Activated naive CD4-positive, alpha-beta T cell treated with anti-CD3 and anti-CD28 coated beads for 36 hours (primary cell): ENCODE results near the gene SULT2A1. TPM values are rescaled to one million over a fixed set of nuclear protein-coding genes. Genes with fewer than 3 reads are reported as not detected.
A peak's percentile ranks its signal among the peaks of the same experiment; 100 is the strongest.
"Not testable (repeated sequence)": the region's sequence is repeated elsewhere in the genome, so short reads cannot be mapped to it uniquely, and the experiment has no call there.

Experiments
- CTCF ChIA-PET: fragments of 350-600 bp; sonication (Branson Sonifier 250); formaldehyde crosslinking; loops from one replicate; lab custom pipeline; 2021; ENCODE audit warnings: antibody characterized with exemption; lab: Charles Lee
- DNase-seq: peaks from one replicate; pipeline ENCODE4 v3.0.0-alpha.2; 2020
- H3K27ac Mint-ChIP-seq: one replicate; pipeline ENCODE4 v1.8.0; 2021; ENCODE audit warnings: mild to moderate bottlenecking, mixed read lengths
- H3K27me3 Mint-ChIP-seq: one replicate; pipeline ENCODE4 v1.8.0; 2021; ENCODE audit warnings: low read depth, mixed read lengths
- H3K36me3 Mint-ChIP-seq: one replicate; pipeline ENCODE4 v1.8.0; 2021; ENCODE audit warnings: low read depth, mixed read lengths
- H3K4me1 Mint-ChIP-seq: one replicate; pipeline ENCODE4 v1.8.0; 2021; ENCODE audit warnings: low read depth, mixed read lengths
- H3K4me3 Mint-ChIP-seq: one replicate; pipeline ENCODE4 v1.8.0; 2021; ENCODE audit warnings: mild to moderate bottlenecking, moderate library complexity, mixed read lengths
- H3K9me3 Mint-ChIP-seq: one replicate; pipeline ENCODE4 v1.8.0; 2021; ENCODE audit warnings: mixed read lengths
- intact Hi-C: fragments of 100-400 bp; cut with micrococcal nuclease; formaldehyde crosslinking; loops from one replicate; pipeline ENCODE4 v1.15.1; 2023
- total RNA-seq, 2 experiments: library from RNA; stranded (reverse); gene quantifications; one replicate each; pipeline ENCODE4 v1.2.3, GENCODE V29; 2021

The SULT2A1 gene
- total RNA-seq, result not detected

GRCh38 chr19:47886010-47886559 lies at the start of gene SULT2A1:
TSS of gene SULT2A1 (minus strand) at chr19:47886315. CDS start at chr19:47886257, 58 bp downstream.
- no peak for DNase-seq
- Mint-ChIP-seq H3K27me3 (peaks cover 9% of the 10 kb centered on the region), H3K36me3 (no peaks in the 10 kb centered on the region), H3K9me3 (no peaks in the 10 kb centered on the region), H3K27ac (no peak within 1 kb of the TSS), H3K4me3 (no peak within 1 kb of the TSS), H3K4me1 (no peaks in the 10 kb centered on the region)
- intact Hi-C loops, result no loop called here
- CTCF ChIA-PET, result interaction anchor here (0.6 kb wide), 1 partner anchor 755 kb away, joined by 3 read pairs; no protein-coding TSS in a partner anchor

DNA sequence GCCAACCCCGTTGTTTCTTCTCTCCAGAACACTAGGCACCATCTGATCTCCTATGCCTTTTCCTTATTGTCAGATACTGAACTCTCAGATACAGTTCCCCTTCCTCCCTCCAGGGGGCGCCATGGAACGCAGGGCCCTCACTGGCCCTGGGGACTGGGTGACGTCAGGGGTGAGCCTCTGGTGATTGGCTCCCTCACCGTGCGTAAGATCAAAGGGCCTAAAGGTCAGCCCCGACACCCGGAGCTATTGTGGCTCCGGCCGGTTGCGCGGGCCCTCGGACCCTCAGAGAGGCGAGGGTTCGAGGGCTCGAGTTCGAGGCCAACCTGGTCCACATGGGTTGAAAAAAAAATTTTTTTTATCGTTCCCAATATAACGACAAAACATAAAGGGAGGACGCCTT lies 42.5 kb upstream of the SULT2A1 start:
- H3K36me3 Mint-ChIP-seq, H3K9me3 Mint-ChIP-seq, H3K4me3 Mint-ChIP-seq, H3K27me3 Mint-ChIP-seq, H3K27ac Mint-ChIP-seq, CTCF ChIA-PET, intact Hi-C loops, H3K4me1 Mint-ChIP-seq: not testable (repeated sequence)
- peak; percentile 14 for DNase-seq

GRCh38 chr19:47920107-47920506 lies 34.0 kb upstream of the SULT2A1 start:
- H3K27ac Mint-ChIP-seq, H3K36me3 Mint-ChIP-seq, DNase-seq, H3K4me3 Mint-ChIP-seq, H3K4me1 Mint-ChIP-seq, H3K27me3 Mint-ChIP-seq, H3K9me3 Mint-ChIP-seq, CTCF ChIA-PET, intact Hi-C loops: not testable (repeated sequence)

- H3K36me3 Mint-ChIP-seq, H3K27me3 Mint-ChIP-seq, intact Hi-C loops, CTCF ChIA-PET, H3K4me3 Mint-ChIP-seq, DNase-seq, H3K9me3 Mint-ChIP-seq, H3K4me1 Mint-ChIP-seq, H3K27ac Mint-ChIP-seq: not testable (repeated sequence)
Measured at GRCh38 chr19:47910191-47910590, 24.1 kb upstream of the SULT2A1 start.

GRCh38 chr19:47909350-47909749 lies 23.2 kb upstream of the SULT2A1 start:
- H3K4me1 Mint-ChIP-seq, H3K4me3 Mint-ChIP-seq, H3K9me3 Mint-ChIP-seq, H3K36me3 Mint-ChIP-seq, CTCF ChIA-PET, H3K27ac Mint-ChIP-seq, intact Hi-C loops, H3K27me3 Mint-ChIP-seq: not testable (repeated sequence)
- DNase-seq, result peak; percentile 86

- CTCF ChIA-PET, result interaction anchor here (0.6 kb wide), 1 partner anchor 353 kb away, joined by 3 read pairs; no protein-coding TSS in a partner anchor
- Mint-ChIP-seq H3K27ac (no peak overlapping the region), H3K27me3 (peaks cover 4% of the 10 kb centered on the region), H3K4me3 (no peak overlapping the region), H3K4me1 (no peaks in the 10 kb centered on the region), H3K9me3 (no peaks in the 10 kb centered on the region), H3K36me3 (no peaks in the 10 kb centered on the region)
- intact Hi-C loops, result no loop called here
- no peak for DNase-seq
Measured at GRCh38 chr19:47901370-47901769, 15.3 kb upstream of the SULT2A1 start.

DNA sequence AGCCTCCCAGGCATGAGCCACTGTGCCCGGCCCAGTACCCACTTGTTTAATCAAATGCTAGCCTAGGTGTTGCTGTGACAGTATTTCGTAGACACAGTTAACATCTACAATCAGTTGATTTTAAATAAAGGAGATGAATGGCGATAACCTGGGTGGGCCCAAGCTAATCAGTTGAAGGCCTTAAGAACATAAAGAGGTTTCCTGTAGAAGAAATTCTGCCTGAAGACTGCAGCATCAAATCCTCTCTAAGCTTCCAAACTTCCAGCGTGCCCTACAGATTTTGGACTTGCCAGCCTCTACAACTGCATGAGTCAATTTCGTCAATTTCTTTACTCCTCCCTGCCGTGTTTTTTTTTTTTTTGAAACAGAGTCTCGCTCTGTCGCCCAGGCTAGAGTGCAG lies 13.2 kb upstream of the SULT2A1 start:
- CTCF ChIA-PET, result interaction anchor here (0.6 kb wide), 1 partner anchor 50 kb away, joined by 7 read pairs; no protein-coding TSS in a partner anchor
- no peak overlapping the region for H3K27ac Mint-ChIP-seq
- no peaks in the 10 kb centered on the region for H3K9me3 Mint-ChIP-seq
- no peak for DNase-seq
- intact Hi-C loops, result no loop called here
- H3K4me3 Mint-ChIP-seq, result no peak overlapping the region
- H3K27me3 Mint-ChIP-seq, result peaks cover 4% of the 10 kb centered on the region
- no peaks in the 10 kb centered on the region for H3K36me3 Mint-ChIP-seq
- no peaks in the 10 kb centered on the region for H3K4me1 Mint-ChIP-seq

DNA sequence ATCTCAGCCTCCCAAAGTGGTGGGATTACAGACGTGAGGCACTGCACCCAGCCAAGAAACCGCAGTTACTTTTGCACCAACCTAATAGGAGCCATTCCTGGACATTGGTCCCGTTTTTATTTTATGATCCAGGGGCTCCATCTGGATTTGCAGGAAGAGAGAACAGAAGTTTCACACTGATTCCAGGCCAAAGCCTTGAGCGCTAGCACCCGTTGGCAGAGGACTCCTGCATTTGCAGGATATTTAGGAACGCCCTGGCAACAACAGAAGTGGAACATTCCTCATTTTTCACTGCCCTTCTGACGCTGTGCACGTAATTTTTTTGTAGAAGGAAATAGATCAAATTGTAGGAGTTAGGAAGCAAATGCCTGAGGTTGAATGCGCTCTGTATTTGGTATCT lies 11.7 kb upstream of the SULT2A1 start:
- no peak overlapping the region for H3K4me3 Mint-ChIP-seq
- no peak for DNase-seq
- intact Hi-C loops, result no loop called here
- CTCF ChIA-PET, result no interaction called here
- H3K9me3 Mint-ChIP-seq, result no peaks in the 10 kb centered on the region
- peaks cover 3% of the 10 kb centered on the region for H3K27me3 Mint-ChIP-seq
- no peak overlapping the region for H3K27ac Mint-ChIP-seq
- no peaks in the 10 kb centered on the region for H3K4me1 Mint-ChIP-seq
- no peaks in the 10 kb centered on the region for H3K36me3 Mint-ChIP-seq

GRCh38 chr19:47896773-47897172 lies 10.7 kb upstream of the SULT2A1 start:
- no peaks in the 10 kb centered on the region for H3K36me3 Mint-ChIP-seq
- no peak for DNase-seq
- H3K27me3 Mint-ChIP-seq, result no peaks in the 10 kb centered on the region
- CTCF ChIA-PET, result interaction anchor here (0.6 kb wide), 2 partner anchors 184 to 521 kb away, joined by 4 read pairs; no protein-coding TSS in a partner anchor
- H3K4me1 Mint-ChIP-seq, result no peaks in the 10 kb centered on the region
- intact Hi-C loops, result no loop called here
- H3K4me3 Mint-ChIP-seq, result no peak overlapping the region
- H3K27ac Mint-ChIP-seq, result no peak overlapping the region
- H3K9me3 Mint-ChIP-seq, result no peaks in the 10 kb centered on the region

- Mint-ChIP-seq H3K27ac (no peak overlapping the region), H3K9me3 (no peaks in the 10 kb centered on the region), H3K27me3 (no peaks in the 10 kb centered on the region), H3K4me3 (no peak overlapping the region), H3K36me3 (no peaks in the 10 kb centered on the region), H3K4me1 (no peaks in the 10 kb centered on the region)
- intact Hi-C loops, result no loop called here
- no peak for DNase-seq
- CTCF ChIA-PET, result no interaction called here
Measured at GRCh38 chr19:47896019-47896418, 9.9 kb upstream of the SULT2A1 start.

DNA sequence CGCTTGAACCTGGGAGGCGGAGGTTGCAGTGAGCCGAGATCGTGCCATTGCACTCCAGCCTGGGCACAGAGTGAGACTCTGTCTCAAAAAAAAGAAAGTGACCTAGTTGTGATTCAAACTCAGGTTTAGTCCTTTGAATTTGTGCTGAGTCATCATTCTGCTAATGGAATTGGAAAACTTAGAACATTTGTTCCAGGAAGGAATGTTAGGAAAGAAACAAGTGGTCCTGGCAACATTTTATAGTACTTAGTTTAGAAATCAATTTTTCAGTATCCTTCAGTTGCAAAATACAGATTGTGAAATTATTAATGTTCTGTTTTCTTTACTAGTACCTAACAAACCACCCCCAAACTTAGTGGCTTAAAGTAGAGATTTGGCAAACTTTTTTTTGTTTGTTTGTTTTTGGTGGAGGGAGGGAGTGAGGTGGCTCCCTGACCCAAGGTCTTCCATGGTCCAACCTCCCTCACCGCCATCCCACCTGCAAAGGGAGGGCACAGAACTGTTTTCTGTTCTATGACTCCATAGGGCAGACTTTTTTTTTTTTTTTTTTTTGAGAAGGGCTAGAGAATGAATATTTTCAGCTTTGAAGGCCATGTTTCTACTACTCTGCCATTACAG lies 9.2 kb upstream of the SULT2A1 start:
- Mint-ChIP-seq H3K4me1 (no peaks in the 10 kb centered on the region), H3K27ac (no peak overlapping the region), H3K36me3 (no peaks in the 10 kb centered on the region), H3K4me3 (no peak overlapping the region), H3K27me3 (no peaks in the 10 kb centered on the region), H3K9me3 (no peaks in the 10 kb centered on the region)
- CTCF ChIA-PET, result no interaction called here
- DNase-seq, result no peak
- intact Hi-C loops, result no loop called here

DNA sequence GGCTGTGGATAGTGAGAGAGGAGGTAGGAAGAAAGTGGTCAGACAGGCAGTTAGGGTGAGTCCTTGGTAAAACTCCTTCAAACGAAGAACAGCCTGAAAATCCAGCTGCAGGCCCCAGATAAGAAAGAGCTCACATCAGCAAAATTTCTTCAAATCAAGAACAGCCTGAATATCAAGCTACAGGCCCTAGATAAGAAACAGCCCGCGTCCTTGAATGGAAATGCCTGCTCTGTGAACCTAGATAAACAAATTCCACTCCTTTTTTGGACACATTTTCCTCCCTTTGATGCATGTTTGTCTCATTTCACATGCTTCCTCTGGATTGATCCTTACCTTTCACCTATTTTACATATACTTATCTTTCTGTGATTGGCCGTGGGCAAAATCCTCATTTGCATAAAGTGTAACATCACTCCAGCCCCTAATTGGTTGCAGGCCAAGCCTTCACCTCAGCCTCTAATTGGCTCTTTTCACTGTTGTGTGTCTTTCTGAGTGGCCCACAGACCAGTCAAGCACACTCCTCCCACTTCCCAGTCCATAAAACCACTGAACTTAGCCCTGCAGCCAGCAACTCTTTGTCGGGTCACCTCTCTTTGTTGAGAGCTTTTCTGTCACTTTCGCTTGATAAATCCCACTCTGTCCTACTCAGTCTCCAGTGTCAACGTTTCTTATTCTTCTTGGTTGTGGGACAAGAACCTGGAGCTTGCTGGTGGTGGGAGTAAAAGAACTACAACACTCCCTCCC lies 6.0 kb upstream of the SULT2A1 start:
- no peak for DNase-seq
- peaks cover 2% of the 10 kb centered on the region for H3K27me3 Mint-ChIP-seq
- H3K36me3 Mint-ChIP-seq, result no peaks in the 10 kb centered on the region
- no peaks in the 10 kb centered on the region for H3K4me1 Mint-ChIP-seq
- H3K9me3 Mint-ChIP-seq, result no peaks in the 10 kb centered on the region
- H3K27ac Mint-ChIP-seq, result no peak overlapping the region
- H3K4me3 Mint-ChIP-seq, result no peak overlapping the region
- intact Hi-C loops, result no loop called here
- CTCF ChIA-PET, result interaction anchor here (0.6 to 1.2 kb wide), 4 partner anchors 27 to 385 kb away, joined by 3 to 4 read pairs (median 3); no protein-coding TSS in a partner anchor

DNA sequence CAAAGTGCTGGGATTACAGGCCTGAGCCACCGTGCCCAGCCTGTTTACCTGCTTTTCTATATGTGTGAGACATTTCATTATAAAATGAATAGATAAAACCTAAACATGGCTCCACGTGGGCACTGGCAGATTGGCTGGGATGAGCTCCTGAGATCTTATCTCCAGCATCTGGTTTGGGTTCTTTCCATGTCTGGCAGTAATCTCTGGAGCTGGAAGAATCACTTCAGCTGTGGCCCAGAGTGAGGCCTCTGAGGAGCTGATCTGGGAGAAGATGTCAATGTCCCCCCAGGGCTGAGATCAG lies 5.5 kb upstream of the SULT2A1 start:
- CTCF ChIA-PET, result interaction anchor here (0.9 to 1.2 kb wide), 2 partner anchors 26 to 385 kb away, joined by 3 read pairs; no protein-coding TSS in a partner anchor
- intact Hi-C loops, result no loop called here
- Mint-ChIP-seq H3K4me1 (no peaks in the 10 kb centered on the region), H3K4me3 (no peak overlapping the region), H3K9me3 (no peaks in the 10 kb centered on the region), H3K27ac (no peak overlapping the region), H3K36me3 (no peaks in the 10 kb centered on the region), H3K27me3 (peaks cover 2% of the 10 kb centered on the region)
- no peak for DNase-seq
